A549 (cell line): ENCODE data around the gene SLC38A2. TPM values are rescaled to one million over a fixed set of nuclear protein-coding genes. Genes with fewer than 3 reads are reported as not detected.
A peak's percentile ranks its signal among the peaks of the same experiment; 100 is the strongest.

Experiments used
- ATAC-seq, 2 experiments: fragments of 200-7000 bp in 1 of 2; fragments of >200 bp in 1 of 2; cut with Nextera tagmentation in 1 of 2; cut with Tn5 transposase in 1 of 2; 3 replicates each; pipeline versions ENCODE4 v1.8.0 to v1.9.1; 2018 to 2020; ENCODE audit warnings: mild to moderate bottlenecking in 1 of 2, moderate library complexity in 1 of 2
- CTCF ChIA-PET: fragments of 300-600 bp; sonication (Branson Sonifier 250); formaldehyde crosslinking; extraction: SDS; loops from one replicate; lab custom pipeline; 2021; ENCODE audit warnings: antibody characterized with exemption, inconsistent platforms; lab: Yijun Ruan, JAX
- POLR2A ChIA-PET: fragments of 350-600 bp; formaldehyde crosslinking; extraction: SDS; loops from one replicate; lab custom pipeline; 2021; ENCODE audit warnings: antibody characterized with exemption, inconsistent platforms; lab: Yijun Ruan, JAX
- DNase-seq, 2 experiments: peaks; one replicate each; pipeline versions ENCODE4 v3.0.0 to v3.0.0-alpha.2; 2011 to 2016; ENCODE audit warnings: low read depth in 1 of 2, low spot score in 1 of 2
- FAIRE-seq: peaks from 2 replicates; lab custom pipeline; 2011; peaks lifted over from hg19 to GRCh38; lab: Jason Lieb, UNC
- H3K27ac ChIP-seq, 2 experiments: fragments of >200 bp; sonication (Bioruptor Twin); formaldehyde crosslinking; 3 replicates each; pipeline ENCODE4 v1.5.1; 2016 to 2017
- H3K4me1 ChIP-seq: fragments of >200 bp; sonication (Bioruptor Twin); formaldehyde crosslinking; 3 replicates; pipeline ENCODE4 v1.6.1; 2016
- H3K4me2 ChIP-seq: fragments of >200 bp; sonication (Bioruptor Twin); formaldehyde crosslinking; 3 replicates; pipeline ENCODE4 v1.6.1; 2016
- H3K4me3 ChIP-seq: fragments of >200 bp; sonication (Bioruptor Twin); formaldehyde crosslinking; 3 replicates; pipeline ENCODE4 v1.5.1; 2016
- H3K9me3 ChIP-seq: fragments of >200 bp; sonication (Bioruptor Twin); formaldehyde crosslinking; 3 replicates; pipeline ENCODE4 v1.6.1; 2016
- BHLHE40 ChIP-seq: IDR thresholded peaks from 2 replicates; pipeline ENCODE4 v1.6.1; 2012; ENCODE audit warnings: low read depth, low read length, inconsistent platforms
- CBX8 ChIP-seq: fragments of 200-600 bp; sonication (generic); IDR thresholded peaks from 2 replicates; pipeline ENCODE4 v1.6.1; 2016
- CHD4 ChIP-seq: fragments of 200-600 bp; sonication (generic); IDR thresholded peaks from 2 replicates; pipeline ENCODE4 v1.6.1; 2016; ENCODE audit warnings: antibody characterized with exemption, mild to moderate bottlenecking, borderline replicate concordance
- EHF ChIP-seq: fragments of 250-450 bp; sonication (Bioruptor Pico); IDR thresholded peaks from 2 replicates; pipeline ENCODE4 v1.5.0; 2020; ENCODE audit warnings: mild to moderate bottlenecking
- EHMT2 ChIP-seq: fragments of 200-600 bp; sonication (generic); IDR thresholded peaks from 2 replicates; pipeline ENCODE4 v1.6.1; 2016; ENCODE audit warnings: antibody characterized with exemption, low read depth, mild to moderate bottlenecking, moderate library complexity
- ESRRA ChIP-seq: fragments of 150-350 bp; IDR thresholded peaks from 2 replicates; pipeline ENCODE4 v1.6.1; 2014; ENCODE audit warnings: mild to moderate bottlenecking, low read length, borderline replicate concordance
- FOSB ChIP-seq: fragments of 250-450 bp; sonication (Bioruptor Pico); IDR thresholded peaks from 2 replicates; pipeline ENCODE4 v1.5.0; 2020; ENCODE audit warnings: mild to moderate bottlenecking, moderate library complexity
- GATA3 ChIP-seq: IDR thresholded peaks from 2 replicates; pipeline ENCODE4 v1.6.1; 2012; ENCODE audit warnings: borderline replicate concordance
- HDAC2 ChIP-seq: fragments of 200-600 bp; sonication (generic); IDR thresholded peaks from 2 replicates; pipeline ENCODE4 v1.6.1; 2016
- HOXA7 ChIP-seq: fragments of 250-450 bp; sonication (Bioruptor Pico); IDR thresholded peaks from 2 replicates; pipeline ENCODE4 v1.5.0; 2020; ENCODE audit warnings: mild to moderate bottlenecking, moderate library complexity
- JUN ChIP-seq, 2 experiments: fragments of >200 bp; sonication (Bioruptor Twin); formaldehyde crosslinking; IDR thresholded peaks; 2 replicates in 1 of 2; 3 replicates in 1 of 2; pipeline ENCODE4 v1.6.1; 2016 to 2017
- JUNB ChIP-seq: fragments of >200 bp; sonication (Bioruptor Twin); formaldehyde crosslinking; IDR thresholded peaks from 2 replicates; pipeline ENCODE4 v1.6.1; 2016
- KDM1A ChIP-seq: fragments of 200-600 bp; sonication (generic); IDR thresholded peaks from 2 replicates; pipeline ENCODE4 v1.6.1; 2016; ENCODE audit warnings: low read depth, mild to moderate bottlenecking
- KDM5A ChIP-seq: fragments of 200-600 bp; sonication (generic); IDR thresholded peaks from 2 replicates; pipeline ENCODE4 v1.6.1; 2016; ENCODE audit warnings: antibody characterized with exemption, mild to moderate bottlenecking
- MAFK ChIP-seq: fragments of 450-650 bp; IDR thresholded peaks from 2 replicates; pipeline ENCODE4 v1.6.1; 2014; ENCODE audit not compliant: partially characterized antibody
- MAZ ChIP-seq: fragments of 150-350 bp; IDR thresholded peaks from 2 replicates; pipeline ENCODE4 v1.6.1; 2014; ENCODE audit warnings: antibody characterized with exemption, low read depth, low read length, borderline replicate concordance
- NPAS2 ChIP-seq: fragments of 250-450 bp; sonication (Bioruptor Pico); IDR thresholded peaks from 2 replicates; pipeline ENCODE4 v1.8.0; 2022; ENCODE audit warnings: mild to moderate bottlenecking, moderate library complexity, borderline replicate concordance
- PHF8 ChIP-seq: fragments of 200-600 bp; sonication (generic); IDR thresholded peaks from 2 replicates; pipeline ENCODE4 v1.6.1; 2016; ENCODE audit warnings: low read depth, mild to moderate bottlenecking, antibody characterized with exemption, moderate library complexity, borderline replicate concordance
- POLR2AphosphoS2 ChIP-seq: conservative IDR thresholded peaks from 2 replicates; pipeline ENCODE4 v1.6.1; 2012; ENCODE audit warnings: low read length, improper control_type of control experiment, inconsistent platforms
- RAD21 ChIP-seq, 2 experiments: fragments of >200 bp in 1 of 2; sonication (Bioruptor Twin) in 1 of 2; formaldehyde crosslinking in 1 of 2; IDR thresholded peaks in 1 of 2; conservative IDR thresholded peaks in 1 of 2; 2 replicates in 1 of 2; 3 replicates in 1 of 2; pipeline ENCODE4 v1.6.1; 2012 to 2018; ENCODE audit warnings: inconsistent platforms in 1 of 2
- RARB ChIP-seq: fragments of 250-450 bp; sonication (Bioruptor Pico); IDR thresholded peaks from 2 replicates; pipeline ENCODE4 v1.8.0; 2021; ENCODE audit warnings: mild to moderate bottlenecking, moderate library complexity
- RFX5 ChIP-seq: fragments of 450-650 bp; IDR thresholded peaks from 2 replicates; pipeline ENCODE4 v1.7.1; 2014; ENCODE audit warnings: antibody characterized with exemption, mild to moderate bottlenecking, moderate library complexity
- SMC3 ChIP-seq: fragments of >200 bp; sonication (Bioruptor Twin); formaldehyde crosslinking; IDR thresholded peaks from 3 replicates; pipeline ENCODE4 v1.6.1; 2018; ENCODE audit warnings: inconsistent platforms
- SREBF2 ChIP-seq: fragments of 450-650 bp; IDR thresholded peaks from 2 replicates; pipeline ENCODE4 v1.6.1; 2014; ENCODE audit warnings: mild to moderate bottlenecking, moderate library complexity
- TFCP2L1 ChIP-seq: fragments of 250-450 bp; sonication (Bioruptor Pico); IDR thresholded peaks from 2 replicates; pipeline ENCODE4 v1.5.0; 2021; ENCODE audit warnings: mild to moderate bottlenecking
- TP53 ChIP-seq: fragments of 250-450 bp; sonication (Bioruptor Pico); IDR thresholded peaks from 2 replicates; pipeline ENCODE4 v1.5.0; 2021; ENCODE audit warnings: mild to moderate bottlenecking, moderate library complexity
- ZC3H11A ChIP-seq: fragments of 450-650 bp; IDR thresholded peaks from 2 replicates; pipeline ENCODE4 v1.6.1; 2014; ENCODE audit warnings: antibody characterized with exemption, mild to moderate bottlenecking
- ZSCAN20 ChIP-seq: fragments of 250-450 bp; sonication (Bioruptor Pico); IDR thresholded peaks from 2 replicates; pipeline ENCODE4 v1.8.0; 2022; ENCODE audit warnings: mild to moderate bottlenecking, moderate library complexity
- WGBS: methylation state at CpG from one replicate; pipeline ENCODE4 v1.1.6; 2017; ENCODE audit errors: missing lambda C conversion rate; 5-methylcytosine and 5-hydroxymethylcytosine counted together
- polyA plus RNA-seq, 4 experiments: library from polyadenylated mRNA; depleted of rRNA in 3 of 4; stranded (reverse); fragments of >200 nt; fragmentation: RNase III in 1 of 4; extraction: RNeasy Plus Mini Kit Qiagen cat#74134 plus additional on column Dnase treatment in 1 of 4; gene quantifications; 2 replicates in 3 of 4; 3 replicates in 1 of 4; pipeline ENCODE4 v1.2.3, GENCODE V29; 2011 to 2017
- TF ChIP-seq, protein P1 (sequence below): fragments of 450-650 bp; IDR thresholded peaks from 2 replicates; pipeline ENCODE4 v1.6.1; 2014; ENCODE audit warnings: antibody characterized with exemption
- TF ChIP-seq, protein P2 (sequence below): fragments of 250-450 bp; sonication (Bioruptor Pico); IDR thresholded peaks from 2 replicates; pipeline ENCODE4 v1.5.0; 2021; ENCODE audit warnings: mild to moderate bottlenecking, moderate library complexity, borderline replicate concordance
- TF ChIP-seq, protein P3 (sequence below): fragments of 250-450 bp; sonication (Bioruptor Pico); IDR thresholded peaks from 2 replicates; pipeline ENCODE4 v1.5.0; 2020; ENCODE audit warnings: low read depth, mild to moderate bottlenecking, moderate library complexity
- TF ChIP-seq, protein P4 (sequence below): fragments of 150-350 bp; IDR thresholded peaks from 2 replicates; pipeline ENCODE4 v1.6.1; 2014; ENCODE audit warnings: low read depth, mild to moderate bottlenecking, low read length
- TF ChIP-seq, protein P5 (sequence below): fragments of >200 bp; sonication (Bioruptor Twin); formaldehyde crosslinking; IDR thresholded peaks from 3 replicates; pipeline ENCODE4 v1.5.1; 2016
- TF ChIP-seq, protein P6 (sequence below): IDR thresholded peaks from 2 replicates; pipeline ENCODE4 v1.6.1; 2012

The SLC38A2 gene
- polyA plus RNA-seq, 2 of the 4 experiments (the other 2 are of a cell fraction) = 187 to 519 TPM

DNA sequence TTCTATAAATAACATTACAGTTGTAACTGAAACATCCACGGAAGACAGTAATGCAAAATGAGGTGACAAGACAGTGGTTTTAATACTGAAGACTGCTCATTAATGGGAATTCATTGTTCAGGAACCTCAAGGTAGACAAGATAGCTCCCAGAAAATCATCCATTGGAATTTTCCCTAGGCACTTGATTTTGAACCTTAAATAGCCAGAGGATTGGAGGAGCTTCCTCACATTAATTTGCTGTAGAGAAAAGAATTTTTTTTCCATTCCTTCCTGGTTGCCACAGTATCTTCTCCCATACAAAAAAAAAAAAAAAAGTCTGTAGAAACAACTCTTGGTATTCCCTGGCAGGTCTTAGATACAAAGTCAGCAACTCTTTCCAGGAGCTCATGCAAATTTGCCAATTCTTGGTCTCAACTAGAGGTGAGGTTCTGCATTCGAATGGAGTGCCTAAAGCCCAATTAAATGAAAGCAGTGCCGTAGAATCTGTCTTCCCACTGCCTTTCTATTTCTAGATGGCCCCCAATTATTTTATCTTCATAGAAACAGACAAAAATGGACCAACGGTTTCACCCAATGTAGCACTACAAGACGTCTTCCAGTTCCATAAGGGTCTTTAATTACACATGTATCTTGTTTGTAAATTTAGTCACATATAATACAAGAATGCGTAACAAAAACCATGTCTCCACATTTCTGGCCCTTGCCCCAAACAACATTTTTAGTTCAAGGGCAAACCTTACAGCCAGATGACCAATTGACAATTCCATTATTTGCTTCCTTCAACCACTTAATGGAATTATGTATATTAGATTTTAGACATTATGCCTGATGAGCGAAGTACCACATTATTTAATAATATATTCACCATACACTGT, 13.5 kb downstream of the SLC38A2 start:
- WGBS = 86% methylated on average over 7 of the region's 7 CpGs
- DNase-seq (no peak), FAIRE-seq (no peak)
- no peak overlapping the region for H3K4me3 ChIP-seq
- no peak for TF ChIP-seq PHF8
- TF ChIP-seq MAFK = no peak
- no peak for TF ChIP-seq NPAS2 (CRISPR knock-in tag)
- no peak for TF ChIP-seq MAZ
- no peak; the same call in none of the 2 replicates for TF ChIP-seq HOXA7 (CRISPR knock-in tag)
- TF ChIP-seq, protein P1, sequence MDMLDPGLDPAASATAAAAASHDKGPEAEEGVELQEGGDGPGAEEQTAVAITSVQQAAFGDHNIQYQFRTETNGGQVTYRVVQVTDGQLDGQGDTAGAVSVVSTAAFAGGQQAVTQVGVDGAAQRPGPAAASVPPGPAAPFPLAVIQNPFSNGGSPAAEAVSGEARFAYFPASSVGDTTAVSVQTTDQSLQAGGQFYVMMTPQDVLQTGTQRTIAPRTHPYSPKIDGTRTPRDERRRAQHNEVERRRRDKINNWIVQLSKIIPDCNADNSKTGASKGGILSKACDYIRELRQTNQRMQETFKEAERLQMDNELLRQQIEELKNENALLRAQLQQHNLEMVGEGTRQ = no peak
- no peak for TF ChIP-seq EHMT2
- TF ChIP-seq, protein P2, sequence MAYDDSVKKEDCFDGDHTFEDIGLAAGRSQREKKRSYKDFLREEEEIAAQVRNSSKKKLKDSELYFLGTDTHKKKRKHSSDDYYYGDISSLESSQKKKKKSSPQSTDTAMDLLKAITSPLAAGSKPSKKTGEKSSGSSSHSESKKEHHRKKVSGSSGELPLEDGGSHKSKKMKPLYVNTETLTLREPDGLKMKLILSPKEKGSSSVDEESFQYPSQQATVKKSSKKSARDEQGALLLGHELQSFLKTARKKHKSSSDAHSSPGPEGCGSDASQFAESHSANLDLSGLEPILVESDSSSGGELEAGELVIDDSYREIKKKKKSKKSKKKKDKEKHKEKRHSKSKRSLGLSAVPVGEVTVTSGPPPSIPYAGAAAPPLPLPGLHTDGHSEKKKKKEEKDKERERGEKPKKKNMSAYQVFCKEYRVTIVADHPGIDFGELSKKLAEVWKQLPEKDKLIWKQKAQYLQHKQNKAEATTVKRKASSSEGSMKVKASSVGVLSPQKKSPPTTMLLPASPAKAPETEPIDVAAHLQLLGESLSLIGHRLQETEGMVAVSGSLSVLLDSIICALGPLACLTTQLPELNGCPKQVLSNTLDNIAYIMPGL (CRISPR knock-in tag) = no peak
- no peak for TF ChIP-seq CHD4
- no peak for TF ChIP-seq BHLHE40
- TF ChIP-seq EHF (CRISPR knock-in tag) = no peak
- no peak for TF ChIP-seq SREBF2
- no peak for TF ChIP-seq GATA3
- TF ChIP-seq, protein P3, sequence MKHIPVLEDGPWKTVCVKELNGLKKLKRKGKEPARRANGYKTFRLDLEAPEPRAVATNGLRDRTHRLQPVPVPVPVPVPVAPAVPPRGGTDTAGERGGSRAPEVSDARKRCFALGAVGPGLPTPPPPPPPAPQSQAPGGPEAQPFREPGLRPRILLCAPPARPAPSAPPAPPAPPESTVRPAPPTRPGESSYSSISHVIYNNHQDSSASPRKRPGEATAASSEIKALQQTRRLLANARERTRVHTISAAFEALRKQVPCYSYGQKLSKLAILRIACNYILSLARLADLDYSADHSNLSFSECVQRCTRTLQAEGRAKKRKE (CRISPR knock-in tag) = no peak
- TF ChIP-seq JUNB = no peak
- no peak for TF ChIP-seq ZC3H11A
- no peak for TF ChIP-seq SMC3
- no peak for TF ChIP-seq ZSCAN20 (CRISPR knock-in tag)
- no peak for TF ChIP-seq TP53 (CRISPR knock-in tag)
- TF ChIP-seq JUN (IDR thresholded peaks at IDR 0.05) = peak; percentile 39 to 48; a peak in 2 of 5 replicates
- no peak for TF ChIP-seq CBX8
- TF ChIP-seq, protein P4, sequence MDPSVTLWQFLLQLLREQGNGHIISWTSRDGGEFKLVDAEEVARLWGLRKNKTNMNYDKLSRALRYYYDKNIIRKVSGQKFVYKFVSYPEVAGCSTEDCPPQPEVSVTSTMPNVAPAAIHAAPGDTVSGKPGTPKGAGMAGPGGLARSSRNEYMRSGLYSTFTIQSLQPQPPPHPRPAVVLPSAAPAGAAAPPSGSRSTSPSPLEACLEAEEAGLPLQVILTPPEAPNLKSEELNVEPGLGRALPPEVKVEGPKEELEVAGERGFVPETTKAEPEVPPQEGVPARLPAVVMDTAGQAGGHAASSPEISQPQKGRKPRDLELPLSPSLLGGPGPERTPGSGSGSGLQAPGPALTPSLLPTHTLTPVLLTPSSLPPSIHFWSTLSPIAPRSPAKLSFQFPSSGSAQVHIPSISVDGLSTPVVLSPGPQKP = no peak
- peak; percentile 77 for TF ChIP-seq POLR2AphosphoS2
- peak; percentile 42; the same call in 1 of the 2 replicates for TF ChIP-seq FOSB
- TF ChIP-seq TFCP2L1 (CRISPR knock-in tag) = 0 out of 2 replicates have a peak, but pooled peaks have one; percentile 69
- TF ChIP-seq RARB (CRISPR knock-in tag) = no peak
- TF ChIP-seq KDM1A = no peak
- TF ChIP-seq RFX5 = no peak
- no peak for TF ChIP-seq KDM5A
- no peak for TF ChIP-seq RAD21 (conservative IDR thresholded peaks at IDR 0.05 in 1 of 2, IDR thresholded peaks at IDR 0.05 in 1 of 2)
- TF ChIP-seq, protein P5, sequence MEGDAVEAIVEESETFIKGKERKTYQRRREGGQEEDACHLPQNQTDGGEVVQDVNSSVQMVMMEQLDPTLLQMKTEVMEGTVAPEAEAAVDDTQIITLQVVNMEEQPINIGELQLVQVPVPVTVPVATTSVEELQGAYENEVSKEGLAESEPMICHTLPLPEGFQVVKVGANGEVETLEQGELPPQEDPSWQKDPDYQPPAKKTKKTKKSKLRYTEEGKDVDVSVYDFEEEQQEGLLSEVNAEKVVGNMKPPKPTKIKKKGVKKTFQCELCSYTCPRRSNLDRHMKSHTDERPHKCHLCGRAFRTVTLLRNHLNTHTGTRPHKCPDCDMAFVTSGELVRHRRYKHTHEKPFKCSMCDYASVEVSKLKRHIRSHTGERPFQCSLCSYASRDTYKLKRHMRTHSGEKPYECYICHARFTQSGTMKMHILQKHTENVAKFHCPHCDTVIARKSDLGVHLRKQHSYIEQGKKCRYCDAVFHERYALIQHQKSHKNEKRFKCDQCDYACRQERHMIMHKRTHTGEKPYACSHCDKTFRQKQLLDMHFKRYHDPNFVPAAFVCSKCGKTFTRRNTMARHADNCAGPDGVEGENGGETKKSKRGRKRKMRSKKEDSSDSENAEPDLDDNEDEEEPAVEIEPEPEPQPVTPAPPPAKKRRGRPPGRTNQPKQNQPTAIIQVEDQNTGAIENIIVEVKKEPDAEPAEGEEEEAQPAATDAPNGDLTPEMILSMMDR = no peak
- TF ChIP-seq, protein P6, sequence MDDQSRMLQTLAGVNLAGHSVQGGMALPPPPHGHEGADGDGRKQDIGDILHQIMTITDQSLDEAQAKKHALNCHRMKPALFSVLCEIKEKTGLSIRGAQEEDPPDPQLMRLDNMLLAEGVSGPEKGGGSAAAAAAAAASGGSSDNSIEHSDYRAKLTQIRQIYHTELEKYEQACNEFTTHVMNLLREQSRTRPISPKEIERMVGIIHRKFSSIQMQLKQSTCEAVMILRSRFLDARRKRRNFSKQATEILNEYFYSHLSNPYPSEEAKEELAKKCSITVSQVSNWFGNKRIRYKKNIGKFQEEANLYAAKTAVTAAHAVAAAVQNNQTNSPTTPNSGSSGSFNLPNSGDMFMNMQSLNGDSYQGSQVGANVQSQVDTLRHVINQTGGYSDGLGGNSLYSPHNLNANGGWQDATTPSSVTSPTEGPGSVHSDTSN = no peak
- TF ChIP-seq HDAC2 = no peak
- no peak for TF ChIP-seq ESRRA
- TF ChIP-seq, all 56 proteins: peak for 4
- POLR2A ChIA-PET = interaction anchor here (0.7 to 2.5 kb wide), 4 partner anchors 9 to 90 kb away, joined by 3 to 18 read pairs (median 4); partner anchors contain the start of gene SLC38A1
- Histone ChIP-seq H3K9me3 (no peaks in the 10 kb centered on the region), H3K27ac (no peak overlapping the region), H3K4me2 (0 out of 3 replicates have a peak overlapping the region, but pooled peaks have one; percentile 2), H3K4me1 (peaks cover 57% of the 10 kb centered on the region)
- ATAC-seq = no peak
- CTCF ChIA-PET = interaction anchor here (0.5 to 0.8 kb wide), 2 partner anchors 60 to 234 kb away, joined by 3 to 4 read pairs; no protein-coding TSS in a partner anchor
